Endothelial cell of umbilical vein (primary cell): ENCODE data around the gene SMIM7. TPM values are rescaled to one million over a fixed set of nuclear protein-coding genes. Genes with fewer than 3 reads are reported as not detected.

Experiments used
- BruUV-seq: library from RNA; stranded (reverse); fragments of 400-500 nt; replicated peaks from 2 replicates; lab custom pipeline; 2021; lab: Mats Ljungman, UMichigan
- CTCF ChIA-PET: fragments of 300-600, 350-600 bp; sonication (Branson Sonifier 250); formaldehyde crosslinking; loops from one replicate; lab custom pipeline; 2021; ENCODE audit warnings: antibody characterized with exemption, inconsistent platforms; lab: Charles Lee
- POLR2A ChIA-PET: fragments of 300-600, 350-600 bp; sonication (Branson Sonifier 250); formaldehyde crosslinking; loops from one replicate; lab custom pipeline; 2021; ENCODE audit warnings: antibody characterized with exemption, inconsistent platforms; lab: Charles Lee
- DNase-seq: peaks from one replicate; pipeline ENCODE4 v3.0.0-alpha.2; 2011; ENCODE audit warnings: low read depth, low spot score
- FAIRE-seq: peaks from 2 replicates; lab custom pipeline; 2011; peaks lifted over from hg19 to GRCh38; lab: Jason Lieb, UNC
- H2AFZ ChIP-seq: 2 replicates; pipeline ENCODE4 v1.6.0; 2012; ENCODE audit warnings: low read depth, low read length, control low read depth, inconsistent platforms
- H3K27ac ChIP-seq: 2 replicates; pipeline ENCODE4 v1.5.1; 2011; ENCODE audit warnings: low read depth, mild to moderate bottlenecking, control low read depth, low read length, moderate library complexity; ENCODE audit not compliant: insufficient read depth
- H3K27me3 ChIP-seq, 2 experiments: 2 replicates each; pipeline versions ENCODE4 v1.6.0 to v1.6.1; 2011; ENCODE audit warnings: low read length in 2 of 2, mixed read lengths in 1 of 2; ENCODE audit not compliant: control insufficient read depth in 2 of 2, insufficient read depth in 2 of 2
- H3K36me3 ChIP-seq, 2 experiments: 2 replicates in 1 of 2; 3 replicates in 1 of 2; pipeline ENCODE4 v1.5.1; 2011; ENCODE audit warnings: low read length in 2 of 2, mild to moderate bottlenecking in 1 of 2, moderate library complexity in 1 of 2; ENCODE audit not compliant: control insufficient read depth in 2 of 2, insufficient read depth in 2 of 2; ENCODE audit errors: extremely low read depth in 1 of 2
- H3K4me1 ChIP-seq: 3 replicates; pipeline ENCODE4 v1.5.1; 2011; ENCODE audit warnings: mild to moderate bottlenecking, low read length; ENCODE audit not compliant: control insufficient read depth, insufficient read depth; ENCODE audit errors: extremely low read depth
- H3K4me2 ChIP-seq: 2 replicates; pipeline ENCODE4 v1.6.1; 2011; ENCODE audit warnings: low read length, control low read depth, mixed read lengths; ENCODE audit not compliant: insufficient read depth
- H3K4me3 ChIP-seq, 3 experiments: fragments of 200-600 bp in 1 of 3; sonication (generic), shearing (Covaris generic) in 1 of 3; replicated peaks in 1 of 3; 2 replicates each; pipeline ENCODE4 v1.5.1; 2011 to 2016; ENCODE audit warnings: control low read depth in 3 of 3, low read length in 3 of 3, mild to moderate bottlenecking in 2 of 3, inconsistent platforms in 1 of 3, low read depth in 1 of 3, moderate library complexity in 1 of 3; ENCODE audit not compliant: insufficient read depth in 1 of 3
- H3K79me2 ChIP-seq: 2 replicates; pipeline ENCODE4 v1.6.0; 2012; ENCODE audit warnings: low read length, inconsistent platforms; ENCODE audit not compliant: control insufficient read depth, insufficient read depth
- H3K9ac ChIP-seq: replicated peaks from 2 replicates; pipeline ENCODE3; 2011; ENCODE audit warnings: low read length, control low read depth; ENCODE audit not compliant: insufficient read depth; ENCODE audit errors: extremely low read depth
- H3K9me1 ChIP-seq: replicated peaks from 3 replicates; pipeline ENCODE4 v1.6.0; 2011; ENCODE audit warnings: mild to moderate bottlenecking, low read length; ENCODE audit not compliant: control insufficient read depth, insufficient read depth; ENCODE audit errors: extremely low read depth
- H3K9me3 ChIP-seq: replicated peaks from 2 replicates; pipeline ENCODE4 v1.5.1; 2012; ENCODE audit warnings: low read length, inconsistent platforms; ENCODE audit not compliant: control insufficient read depth, insufficient read depth
- H4K20me1 ChIP-seq: replicated peaks from 2 replicates; pipeline ENCODE3; 2011; ENCODE audit warnings: mild to moderate bottlenecking, low read length; ENCODE audit not compliant: control insufficient read depth, insufficient read depth; ENCODE audit errors: extremely low read depth
- EZH2 ChIP-seq: IDR thresholded peaks from 2 replicates; pipeline ENCODE4 v1.6.1; 2012; ENCODE audit warnings: borderline replicate concordance, low read depth, mild to moderate bottlenecking, moderate library complexity, low read length, inconsistent platforms; ENCODE audit not compliant: severe bottlenecking
- FOS ChIP-seq: IDR thresholded peaks from 2 replicates; pipeline ENCODE4 v1.6.1; 2011; ENCODE audit warnings: mild to moderate bottlenecking, low read length, moderate library complexity, borderline replicate concordance; ENCODE audit not compliant: insufficient read depth
- GATA2 ChIP-seq: IDR thresholded peaks from 2 replicates; pipeline ENCODE4 v1.7.0; 2011; ENCODE audit warnings: low read depth, mild to moderate bottlenecking, moderate library complexity, mixed read lengths, low read length; ENCODE audit not compliant: insufficient read length, insufficient read depth
- JUN ChIP-seq: IDR thresholded peaks from 2 replicates; pipeline ENCODE4 v1.6.1; 2011; ENCODE audit warnings: borderline replicate concordance, low read depth; ENCODE audit not compliant: insufficient read length, insufficient read depth
- MAX ChIP-seq: IDR thresholded peaks from 2 replicates; pipeline ENCODE4 v1.6.1; 2011; ENCODE audit not compliant: insufficient read depth, insufficient read length
- POLR2A ChIP-seq: IDR thresholded peaks from 2 replicates; pipeline ENCODE4 v1.6.1; 2012; ENCODE audit warnings: low read depth, mild to moderate bottlenecking, control low read depth, low read length
- POLR2AphosphoS5 ChIP-seq: IDR thresholded peaks from 2 replicates; pipeline ENCODE4 v1.6.1; 2012; ENCODE audit warnings: low read depth, mild to moderate bottlenecking, control low read depth, low read length, moderate library complexity; ENCODE audit not compliant: insufficient read depth
- dilution Hi-C: fragments of 300-500 bp; cut with MboI; formaldehyde crosslinking; loops from one replicate; pipeline ENCODE4 v1.15.0; 2019; ENCODE audit warnings: low sequenced_read_pairs; ENCODE audit not compliant: extremely low pct_ligation_motif_present
- intact Hi-C: fragments of 100-400 bp; cut with micrococcal nuclease; formaldehyde crosslinking; loops from one replicate; pipeline ENCODE4 v1.10.0; 2022
- polyA plus RNA-seq, 4 experiments: library from polyadenylated mRNA; depleted of rRNA in 3 of 4; stranded (reverse) in 3 of 4; unstranded in 1 of 4; fragments of >200 nt; gene quantifications; 2 replicates each; pipeline versions ENCODE4 v1.2.1 to v1.2.3, GENCODE V29; 2011 to 2012; ENCODE audit warnings: missing spikeins in 1 of 4
- total RNA-seq: library from RNA; stranded (reverse); gene quantifications from 2 replicates; pipeline ENCODE4 v1.2.3, GENCODE V29; 2021

The SMIM7 gene
- total and polyA plus RNA-seq, 2 donors (not counting 3 experiments of a cell fraction or from before 2014, with no cell fraction given) = 51.1 to 62.0 TPM

- peak overlapping the region; percentile 59 for H3K27ac ChIP-seq
These were observed 33.1 kb downstream of the SMIM7 start for GRCh38 chr19:16626796-16627192.

GRCh38 chr19:16625163-16625958, 34.6 kb downstream of the SMIM7 start:
- Histone ChIP-seq H3K79me2 (peaks cover 74% of the 10 kb centered on the region), H3K9ac (no peak overlapping the region), H3K4me1 (peaks cover 18% of the 10 kb centered on the region), H2AFZ (no peak overlapping the region), H3K4me3 (no peak overlapping the region), H3K36me3 (peaks cover 2 to 11% of the 10 kb centered on the region in 2 experiments), H3K4me2 (no peak overlapping the region), H3K9me1 (no peaks in the 10 kb centered on the region), H3K9me3 (no peaks in the 10 kb centered on the region), H3K27me3 (no peaks in the 10 kb centered on the region), H4K20me1 (no peaks in the 10 kb centered on the region), H3K27ac (peak overlapping the region; percentile 1)
- no TSS peak for BruUV-seq
- FAIRE-seq (no peak), DNase-seq (peak; percentile 29)
- TF ChIP-seq POLR2AphosphoS5 = no peak
- no peak for TF ChIP-seq EZH2
- no peak for TF ChIP-seq FOS
- TF ChIP-seq MAX = no peak
- no peak for TF ChIP-seq GATA2
- dilution Hi-C loops (no loop called here), intact Hi-C loops (loop anchor here (5.0 kb wide), 1 partner anchor 98 kb away; no protein-coding TSS in a partner anchor)
- ChIA-PET POLR2A (interaction anchor here (0.6 kb wide), 1 partner anchor 38 kb away, joined by 3 read pairs; no protein-coding TSS in a partner anchor), CTCF (no interaction called here)

More at GRCh38 chr19:16626796-16627192, 33.1 kb downstream of the SMIM7 start:
- Histone ChIP-seq H3K36me3 (peaks cover 2 to 16% of the 10 kb centered on the region in 2 experiments), H2AFZ (no peak overlapping the region), H3K4me2 (peak overlapping the region; percentile 96), H3K9me1 (no peaks in the 10 kb centered on the region), H3K4me3 (peak overlapping the region; percentile 79 to 90 (median 90)), H3K4me1 (peaks cover 18% of the 10 kb centered on the region), H3K27me3 (no peaks in the 10 kb centered on the region), H4K20me1 (no peaks in the 10 kb centered on the region), H3K9ac (peak overlapping the region; percentile 90), H3K79me2 (peaks cover 60% of the 10 kb centered on the region), H3K9me3 (no peaks in the 10 kb centered on the region)
- POLR2A ChIA-PET = interaction anchor here (0.7 to 1.9 kb wide), 4 partner anchors 10 to 39 kb away, joined by 3 to 8 read pairs (median 3); partner anchors contain the start of genes SMIM7 and TMEM38A
- BruUV-seq = no TSS peak
- dilution Hi-C loops (no loop called here), intact Hi-C loops (loop anchor here (5.0 kb wide), 1 partner anchor 99 kb away; no protein-coding TSS in a partner anchor)
- FAIRE-seq (no peak), DNase-seq (no peak)
- TF ChIP-seq POLR2A (no peak), JUN (no peak), POLR2AphosphoS5 (no peak), GATA2 (no peak)
- CTCF ChIA-PET = interaction anchor here (1.0 to 1.2 kb wide), 2 partner anchors 9 to 20 kb away, joined by 3 read pairs; no protein-coding TSS in a partner anchor
